Measurements from ENCODE around the gene SHANK1.
"Not testable (repeated sequence)": the region's sequence is repeated elsewhere in the genome, so short reads cannot be mapped to it uniquely, and the experiment has no call there.

The SHANK1 gene

DNA sequence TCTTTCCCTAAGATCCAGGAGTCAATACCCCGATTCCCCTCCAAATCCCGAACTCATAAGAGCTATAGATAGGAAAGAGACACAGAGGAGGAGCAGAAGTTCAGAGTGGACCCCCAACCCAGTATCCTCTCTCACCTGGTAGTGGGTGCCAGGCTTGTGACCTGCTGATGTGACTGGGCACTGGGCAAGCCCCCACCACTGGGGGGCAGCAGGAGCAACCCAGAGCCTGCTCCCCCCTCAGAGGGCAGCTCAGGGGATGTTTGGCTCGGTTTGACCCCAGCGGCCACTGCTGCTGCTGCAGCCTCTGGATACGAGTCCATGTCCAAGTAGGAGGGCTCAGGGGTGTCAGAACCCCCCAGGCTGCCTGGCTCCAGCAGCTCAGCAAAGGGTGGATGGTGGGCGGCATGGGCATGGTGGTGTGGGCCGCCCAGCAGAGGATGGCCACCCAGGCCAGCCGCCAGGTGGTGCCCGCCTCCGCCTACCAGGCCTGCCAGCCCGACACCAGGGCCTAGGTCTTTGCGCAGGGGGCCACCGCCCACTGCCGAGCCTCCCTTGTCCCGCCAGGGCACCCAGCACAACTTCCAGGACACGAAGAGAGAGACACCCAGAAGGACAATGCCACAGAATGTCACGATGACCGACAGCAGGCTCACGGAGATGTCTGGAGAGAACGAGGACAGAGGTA, 87.3 kb downstream of the SHANK1 start:
- DNase-seq, result no peak

DNA sequence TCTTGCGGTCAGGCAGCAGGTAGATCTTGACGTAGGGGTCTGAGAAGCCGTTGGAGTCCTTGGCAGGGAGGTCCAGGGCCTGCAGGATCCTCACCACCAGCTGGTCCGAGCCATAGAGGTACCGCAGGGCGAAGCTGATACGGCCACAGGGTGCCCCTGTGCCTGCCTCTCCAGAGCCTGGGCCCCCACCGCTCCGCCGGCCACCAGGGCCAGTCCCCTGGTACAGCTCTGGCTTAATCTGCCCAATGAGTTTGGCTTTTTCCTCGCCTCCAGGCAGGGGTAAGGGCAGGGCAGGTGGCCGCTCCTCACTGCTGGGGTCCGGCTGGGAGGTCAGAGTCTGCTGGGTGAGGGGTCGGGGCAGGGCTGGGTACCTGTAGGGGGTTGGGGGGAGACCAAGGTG, 89.8 kb downstream of the SHANK1 start:
- no peak for DNase-seq

DNA sequence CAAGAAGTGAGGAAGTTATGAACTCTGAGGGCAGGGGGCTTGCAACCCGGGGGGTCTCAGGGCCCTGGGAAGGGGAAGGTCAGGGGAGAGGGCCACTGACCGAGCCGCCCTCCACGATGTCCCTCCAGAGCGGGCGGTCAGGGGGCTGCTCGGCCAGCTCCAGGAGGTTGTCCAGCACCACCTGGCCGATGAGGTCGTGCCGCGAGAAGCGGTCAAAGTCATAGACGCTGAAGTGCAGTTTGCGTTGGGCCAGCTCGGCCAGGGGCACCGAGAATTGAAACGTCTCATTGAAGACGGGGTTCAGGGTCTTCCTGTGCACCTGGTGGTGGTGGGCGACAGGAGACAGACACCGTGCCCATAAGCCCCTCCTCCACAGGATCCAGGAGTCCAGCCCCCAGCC, 90.4 kb downstream of the SHANK1 start:
- DNase-seq, result no peak

DNA sequence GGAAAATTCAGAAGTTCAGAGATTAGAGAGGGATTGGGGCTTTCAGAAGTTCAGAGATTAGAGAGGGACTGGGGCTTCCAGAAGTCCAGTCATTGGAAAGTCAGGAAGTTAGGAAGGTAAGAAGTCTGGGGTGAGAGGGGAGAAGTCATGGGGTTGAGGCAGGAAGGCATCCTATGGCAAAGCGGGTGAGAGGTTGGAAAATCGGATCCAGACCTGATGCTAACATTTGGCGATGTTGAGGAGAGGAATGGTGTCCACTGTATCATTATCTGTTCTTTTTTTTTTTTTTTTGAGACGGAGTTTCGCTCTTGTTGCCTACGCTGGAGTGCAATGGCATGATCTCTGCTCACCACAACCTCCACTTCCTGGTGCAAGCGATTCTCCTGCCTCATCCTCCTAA, 91.1 kb downstream of the SHANK1 start:
- no peak for DNase-seq

DNA sequence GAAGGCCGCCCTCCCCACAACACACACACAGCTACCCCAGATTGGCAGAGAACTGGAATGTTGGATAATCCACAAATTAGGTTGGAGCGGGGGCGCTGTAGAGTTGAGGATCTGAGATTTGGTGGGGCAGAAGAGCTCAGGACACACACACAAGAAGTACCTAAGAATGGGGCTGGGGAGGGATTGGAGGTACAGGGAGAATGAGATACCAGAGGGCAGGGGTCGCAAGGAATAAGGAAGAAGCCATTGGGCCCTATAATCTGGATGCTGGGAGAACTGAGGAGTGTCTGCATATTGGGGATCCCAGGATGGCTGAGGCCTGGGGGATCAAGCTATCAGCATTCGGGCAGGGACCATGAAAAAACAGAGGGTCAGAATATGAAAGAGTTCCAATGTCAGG, 91.5 kb downstream of the SHANK1 start:
- no peak for DNase-seq

DNA sequence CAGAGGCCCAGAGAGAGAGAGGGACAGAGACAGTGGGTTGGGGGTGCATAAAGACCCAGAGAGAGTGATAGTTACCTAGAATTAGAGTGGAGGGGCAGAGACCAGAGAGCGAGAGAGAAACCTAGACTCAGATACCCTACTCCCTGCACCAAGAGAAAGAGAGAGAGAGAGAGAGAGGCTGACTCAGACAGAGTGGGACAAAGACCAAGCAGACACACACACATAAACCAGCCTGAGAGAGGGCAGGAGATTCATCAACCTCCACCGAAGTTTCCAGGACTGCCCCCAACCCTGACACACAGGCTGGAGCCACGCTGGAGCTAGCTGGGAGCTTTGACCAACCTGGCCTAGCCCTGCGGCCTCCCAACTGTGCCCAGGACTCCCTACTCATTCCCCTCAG, 92.8 kb downstream of the SHANK1 start:
- no peak for DNase-seq

DNA sequence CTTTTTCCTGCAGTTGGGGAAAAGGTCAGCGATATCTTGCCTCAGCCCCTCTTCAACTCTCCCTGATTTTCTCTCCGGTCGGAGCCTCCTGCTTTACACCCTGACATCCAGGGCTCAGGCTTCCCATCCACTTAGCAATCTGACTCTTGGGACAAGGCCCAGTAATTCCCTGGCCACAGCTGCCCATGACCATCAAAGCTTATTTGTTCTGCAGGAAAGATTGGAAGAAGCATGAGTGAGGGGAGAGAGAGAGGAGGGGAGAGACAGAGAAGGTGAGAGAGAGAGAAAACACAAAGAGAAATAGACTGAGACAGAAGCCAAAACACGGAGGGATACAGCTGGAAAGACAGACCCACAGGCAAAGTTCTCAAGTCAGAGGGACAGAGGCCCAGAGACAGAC, 93.6 kb downstream of the SHANK1 start:
- no peak for DNase-seq

DNA sequence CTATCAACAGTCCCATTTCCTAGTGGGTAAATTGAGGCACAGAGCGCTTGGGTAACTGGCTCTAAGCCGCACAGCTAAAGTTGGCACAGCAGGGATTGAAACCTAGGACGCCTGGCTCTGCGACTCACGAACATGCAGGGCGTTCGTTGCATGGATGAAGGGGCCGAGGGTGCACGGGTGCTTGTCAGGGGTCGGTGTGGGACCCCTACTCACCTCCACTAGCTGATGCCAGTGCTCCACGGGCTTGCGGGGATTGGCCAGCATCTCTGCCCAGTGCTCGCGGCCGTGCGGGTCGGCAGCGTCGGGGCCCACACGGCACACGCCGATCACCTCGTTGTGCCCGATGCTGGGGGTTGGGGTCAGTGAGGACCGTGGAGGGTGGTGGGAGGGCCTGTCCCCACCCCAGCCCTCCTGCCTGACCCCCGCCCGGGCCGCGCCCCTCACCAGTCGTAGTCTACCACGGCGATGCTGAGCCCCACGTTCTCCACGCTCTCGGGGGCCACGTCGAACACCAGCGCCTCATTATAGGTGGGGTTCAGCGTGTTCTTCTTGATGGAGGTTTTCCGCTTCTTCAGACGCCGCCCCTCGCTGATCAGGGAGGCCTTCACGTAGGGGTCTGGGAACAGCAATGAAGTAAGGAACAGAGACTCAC, 94.5 kb downstream of the SHANK1 start:
- DNase-seq, result no peak

DNA sequence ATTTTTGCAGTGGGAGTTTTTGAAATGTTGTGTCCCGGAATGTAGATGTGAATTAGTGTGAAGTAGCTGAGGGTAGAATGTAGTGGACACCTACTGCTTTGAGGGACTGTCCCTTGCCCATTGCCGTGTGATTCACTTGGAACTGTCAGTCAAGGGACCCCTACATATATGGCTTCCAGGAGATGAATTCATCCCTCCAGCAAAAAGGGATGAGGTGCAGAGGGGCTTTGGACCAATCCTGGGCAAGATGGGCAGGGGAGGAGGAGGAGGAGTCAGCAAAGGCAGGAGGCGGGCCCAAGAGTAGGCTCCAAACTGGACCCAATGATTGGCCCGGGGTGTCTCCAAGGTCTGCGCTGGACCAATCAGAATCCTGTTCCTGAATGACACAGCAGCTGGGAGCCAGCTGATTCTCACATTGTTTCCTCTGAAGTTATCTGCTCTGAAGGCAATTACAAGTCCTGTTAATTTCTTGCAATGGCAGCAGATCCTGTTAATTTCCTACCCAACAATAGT, 99.2 kb downstream of the SHANK1 start:
- not testable (repeated sequence) for DNase-seq

DNA sequence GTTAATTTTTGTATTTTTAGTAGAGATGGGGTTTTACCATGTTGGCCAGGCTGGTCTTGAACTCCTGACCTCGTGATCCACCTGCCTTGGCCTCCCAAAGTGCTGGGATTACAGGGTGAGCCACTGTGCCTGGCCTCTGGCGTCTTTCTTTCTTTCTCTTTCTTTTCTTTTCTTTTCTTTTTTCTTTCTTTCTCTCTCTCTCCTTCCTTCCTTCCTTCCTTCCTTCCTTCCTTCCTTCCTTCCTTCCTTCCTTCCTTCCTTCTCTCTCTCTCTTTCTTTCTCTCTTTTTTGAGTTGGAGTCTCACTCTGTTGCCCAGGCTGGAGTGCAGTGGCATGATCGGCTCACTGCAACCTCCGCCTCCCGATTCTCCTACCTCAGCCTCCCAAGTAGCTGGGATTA, 100.4 kb downstream of the SHANK1 start:
- not testable (repeated sequence) for DNase-seq

DNA sequence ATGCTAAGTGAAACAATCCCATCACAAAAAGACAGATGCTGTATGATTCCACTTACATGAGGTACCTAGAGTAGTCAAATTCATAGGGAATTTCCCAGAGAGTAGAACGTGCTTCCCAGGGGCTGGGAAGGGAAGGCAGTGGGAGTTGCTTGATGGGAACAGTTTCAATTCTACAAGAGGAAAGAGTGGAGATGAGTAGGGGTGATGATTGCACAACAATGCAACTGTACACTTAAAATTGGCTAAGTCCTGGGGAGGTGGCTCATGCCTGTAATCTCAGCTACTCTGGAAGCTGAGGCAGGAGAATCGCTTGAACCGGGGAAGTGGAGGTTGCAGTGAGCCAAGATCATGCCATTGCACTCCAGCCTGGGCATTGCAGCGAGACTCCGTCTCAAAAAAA, 101.2 kb downstream of the SHANK1 start:
- DNase-seq, result not testable (repeated sequence)

DNA sequence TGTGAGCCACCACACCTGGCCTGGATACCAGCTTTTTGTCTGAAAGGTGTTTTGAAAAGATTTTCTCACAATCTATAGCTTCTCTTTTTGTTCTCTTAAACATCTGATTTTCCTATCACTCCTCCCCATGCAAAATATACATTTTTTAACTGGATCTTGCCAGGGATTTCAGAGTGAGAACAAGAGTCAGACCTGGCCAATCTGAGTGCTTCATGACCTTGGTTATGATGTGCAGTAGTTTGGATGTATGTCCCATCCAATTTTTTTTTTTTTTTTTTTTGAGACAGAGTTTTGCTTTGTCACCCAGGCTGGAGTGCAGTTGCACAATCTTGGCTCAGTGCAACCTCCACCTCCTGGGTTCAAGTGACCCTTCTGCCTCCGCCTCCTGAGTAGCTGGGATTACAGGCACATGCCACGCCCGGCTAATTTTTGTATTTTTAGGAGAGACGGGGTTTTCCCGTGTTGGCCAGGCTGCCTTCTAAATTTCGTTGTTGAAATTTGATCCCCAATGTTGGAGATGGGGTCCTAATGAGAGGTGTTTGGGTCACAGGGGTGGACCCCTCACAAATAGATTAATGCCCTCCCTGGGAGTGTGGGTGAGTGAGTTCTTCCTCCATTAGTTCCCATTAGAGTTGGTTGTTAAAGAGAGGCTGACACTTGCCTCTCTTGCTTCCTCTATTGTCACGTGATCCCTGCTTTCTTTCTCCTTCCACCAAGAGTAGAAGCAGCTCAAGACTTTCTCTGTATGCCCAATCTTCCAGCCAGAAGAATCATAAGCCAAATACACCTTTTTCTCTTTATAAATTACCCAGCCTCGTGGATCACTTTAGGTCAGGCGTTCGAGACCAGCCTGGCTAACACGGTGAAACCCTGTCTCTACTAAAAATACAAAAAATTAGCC, 106.8 kb downstream of the SHANK1 start:
- DNase-seq, result not testable (repeated sequence)

All from left hindlimb (tissue), 1 donor.